Measurements from ENCODE around the gene DOCK11.
A peak's percentile ranks its signal among the peaks of the same experiment; 100 is the strongest.

Gene DOCK11

DNA sequence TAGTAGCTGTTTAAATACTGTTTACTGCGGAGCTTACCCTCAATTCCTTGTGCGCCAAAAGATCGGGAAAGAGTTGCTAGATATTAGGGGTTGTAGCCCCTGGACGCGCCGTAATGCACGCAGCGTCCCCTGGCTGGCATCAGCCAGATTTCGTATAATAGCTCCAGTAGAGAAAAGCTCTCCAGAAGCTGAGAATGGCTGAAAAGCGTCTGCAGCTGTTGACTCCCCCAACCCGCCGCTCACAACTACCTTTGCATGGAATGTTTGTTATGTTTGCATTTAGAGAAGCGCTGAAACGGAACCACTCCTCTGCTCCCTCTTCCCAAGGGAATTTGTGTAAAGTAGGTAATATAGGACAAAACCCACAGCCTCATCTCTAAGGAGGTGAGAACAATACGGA lies 3.7 kb downstream of the DOCK11 start:
- Histone ChIP-seq H3K36me3 (ENCODE audit: control insufficient read depth in 1 of 2, insufficient read depth in 2 of 2, low read length in 2 of 2) (no peaks in the 10 kb centered on the region), H3K27me3 (ENCODE audit: control insufficient read depth in 1 of 2, insufficient read depth in 2 of 2, low read length in 2 of 2) (no peaks in the 10 kb centered on the region), H3K9me3 (ENCODE audit: control insufficient read depth in 1 of 2, low read length in 2 of 2) (no peaks in the 10 kb centered on the region), H3K27ac (ENCODE audit: low read depth, low read length) (no peak overlapping the region), H3K4me3 (ENCODE audit: low read depth in 1 of 2, low read length in 2 of 2) (no peak overlapping the region), H3K4me1 (ENCODE audit: control insufficient read depth in 1 of 2, insufficient read depth in 2 of 2, low read length in 2 of 2) (no peaks in the 10 kb centered on the region), H3K9ac (ENCODE audit: low read depth in 1 of 2, low read length in 2 of 2) (no peak overlapping the region)

DNA sequence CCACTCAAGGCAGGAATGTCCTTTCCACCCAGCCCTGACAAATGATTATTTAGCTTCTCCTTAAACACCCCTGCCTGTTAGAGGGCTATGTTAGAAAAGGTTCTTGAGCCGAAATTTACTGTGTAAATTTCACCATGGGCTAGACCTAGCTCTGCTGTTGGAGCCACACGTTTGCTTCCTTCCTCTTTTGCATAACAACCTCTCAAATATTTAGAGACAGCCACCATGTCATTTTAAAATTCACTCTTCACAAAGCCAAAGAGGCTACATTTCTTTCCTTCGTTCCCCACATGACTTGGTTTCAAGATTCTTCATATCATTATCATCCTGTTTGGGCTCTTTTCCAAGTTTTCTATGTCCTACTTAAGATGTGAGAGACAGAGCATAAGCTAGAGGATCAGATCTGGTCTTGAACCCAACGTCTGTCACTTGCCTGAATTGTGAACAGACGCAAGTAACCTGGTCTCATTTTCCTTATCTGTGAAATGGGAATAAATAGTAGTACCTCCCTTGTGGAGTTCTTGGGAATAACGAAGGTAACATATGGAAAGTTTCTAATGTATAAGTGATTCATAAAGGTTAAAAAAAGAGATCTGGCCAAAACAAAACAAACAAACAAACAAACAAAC lies 6.7 kb downstream of the DOCK11 start:
- H3K9me3 ChIP-seq (ENCODE audit: control insufficient read depth in 1 of 2, low read length in 2 of 2): no peaks in the 10 kb centered on the region
- no peak overlapping the region for H3K9ac ChIP-seq (ENCODE audit: low read depth in 1 of 2, low read length in 2 of 2)
- no peak overlapping the region for H3K27ac ChIP-seq (ENCODE audit: low read depth, low read length)
- H3K27me3 ChIP-seq (ENCODE audit: control insufficient read depth in 1 of 2, insufficient read depth in 2 of 2, low read length in 2 of 2): no peaks in the 10 kb centered on the region
- no peaks in the 10 kb centered on the region for H3K4me1 ChIP-seq (ENCODE audit: control insufficient read depth in 1 of 2, insufficient read depth in 2 of 2, low read length in 2 of 2)
- H3K4me3 ChIP-seq (ENCODE audit: low read depth in 1 of 2, low read length in 2 of 2): no peak overlapping the region
- no peaks in the 10 kb centered on the region for H3K36me3 ChIP-seq (ENCODE audit: control insufficient read depth in 1 of 2, insufficient read depth in 2 of 2, low read length in 2 of 2)

DNA sequence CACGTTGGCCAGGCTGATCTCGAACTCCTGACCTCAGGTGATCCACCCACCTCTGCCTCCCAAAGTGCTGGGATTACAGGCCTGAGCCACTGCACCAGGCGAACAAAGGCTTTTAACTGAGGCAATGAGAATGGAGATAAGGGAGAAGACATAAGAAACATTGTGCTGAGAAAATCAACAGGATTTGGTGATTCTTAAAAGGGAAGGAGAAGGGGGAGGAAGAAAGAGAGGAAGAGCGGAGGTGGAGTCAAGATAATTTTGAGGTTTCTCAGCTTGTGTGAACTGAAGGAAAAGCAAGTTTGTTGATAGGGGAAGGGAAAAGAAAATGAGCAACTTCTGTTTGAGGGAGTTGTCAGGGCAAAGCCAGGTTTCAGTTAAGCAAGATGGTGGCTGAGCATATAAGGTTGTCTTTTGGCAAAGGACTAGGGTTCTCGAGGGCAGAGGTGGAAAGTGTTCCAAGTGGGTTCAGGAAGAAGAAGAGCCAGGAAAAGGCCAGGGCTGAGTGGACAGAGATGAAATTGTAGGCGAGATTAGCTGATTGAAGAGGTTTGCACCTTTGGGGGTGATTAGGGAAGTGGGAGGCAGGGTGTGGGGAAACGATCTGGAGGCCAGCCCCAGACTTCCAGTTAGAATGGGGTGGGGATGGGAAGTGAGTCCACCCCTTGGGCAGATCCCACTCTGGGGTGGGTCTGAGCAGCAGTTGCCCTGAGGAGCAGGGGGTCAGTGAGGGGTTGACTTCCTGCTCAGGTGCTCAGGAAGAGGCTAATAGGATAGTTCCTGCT lies 7.8 kb downstream of the DOCK11 start:
- peak overlapping the region in 1 of 2 donors; percentile 21 for H3K4me3 ChIP-seq (ENCODE audit: low read depth in 1 of 2, low read length in 2 of 2)
- H3K9me3 ChIP-seq (ENCODE audit: control insufficient read depth in 1 of 2, low read length in 2 of 2): no peaks in the 10 kb centered on the region
- no peaks in the 10 kb centered on the region for H3K36me3 ChIP-seq (ENCODE audit: control insufficient read depth in 1 of 2, insufficient read depth in 2 of 2, low read length in 2 of 2)
- H3K27me3 ChIP-seq (ENCODE audit: control insufficient read depth in 1 of 2, insufficient read depth in 2 of 2, low read length in 2 of 2): no peaks in the 10 kb centered on the region
- H3K27ac ChIP-seq (ENCODE audit: low read depth, low read length): no peak overlapping the region
- H3K9ac ChIP-seq (ENCODE audit: low read depth in 1 of 2, low read length in 2 of 2): no peak overlapping the region
- H3K4me1 ChIP-seq (ENCODE audit: control insufficient read depth in 1 of 2, insufficient read depth in 2 of 2, low read length in 2 of 2): no peaks in the 10 kb centered on the region

DNA sequence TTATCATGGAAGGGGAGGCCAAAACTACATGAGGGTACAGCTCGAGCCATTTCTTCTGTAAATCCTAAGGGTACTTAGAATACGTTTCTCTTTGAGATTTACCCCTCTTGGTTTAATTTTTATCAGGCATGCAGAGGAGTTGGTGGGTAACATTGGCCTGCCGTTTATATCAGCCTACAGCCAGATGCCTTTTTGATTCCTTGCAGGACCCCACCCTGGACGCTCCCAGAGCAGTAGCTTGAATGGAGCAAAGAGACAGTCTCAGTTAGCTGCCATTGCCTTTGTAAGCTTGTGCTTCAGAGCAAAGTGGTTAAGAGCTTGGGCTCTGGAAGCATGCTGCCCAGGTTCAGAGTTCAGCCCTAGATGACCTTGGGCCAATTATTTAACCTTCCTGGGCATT lies 9.0 kb downstream of the DOCK11 start:
- Histone ChIP-seq H3K36me3 (ENCODE audit: control insufficient read depth in 1 of 2, insufficient read depth in 2 of 2, low read length in 2 of 2) (no peaks in the 10 kb centered on the region), H3K4me1 (ENCODE audit: control insufficient read depth in 1 of 2, insufficient read depth in 2 of 2, low read length in 2 of 2) (no peaks in the 10 kb centered on the region), H3K9ac (ENCODE audit: low read depth in 1 of 2, low read length in 2 of 2) (no peak overlapping the region), H3K9me3 (ENCODE audit: control insufficient read depth in 1 of 2, low read length in 2 of 2) (no peaks in the 10 kb centered on the region), H3K27me3 (ENCODE audit: control insufficient read depth in 1 of 2, insufficient read depth in 2 of 2, low read length in 2 of 2) (no peaks in the 10 kb centered on the region), H3K4me3 (ENCODE audit: low read depth in 1 of 2, low read length in 2 of 2) (no peak overlapping the region), H3K27ac (ENCODE audit: low read depth, low read length) (no peak overlapping the region)

DNA sequence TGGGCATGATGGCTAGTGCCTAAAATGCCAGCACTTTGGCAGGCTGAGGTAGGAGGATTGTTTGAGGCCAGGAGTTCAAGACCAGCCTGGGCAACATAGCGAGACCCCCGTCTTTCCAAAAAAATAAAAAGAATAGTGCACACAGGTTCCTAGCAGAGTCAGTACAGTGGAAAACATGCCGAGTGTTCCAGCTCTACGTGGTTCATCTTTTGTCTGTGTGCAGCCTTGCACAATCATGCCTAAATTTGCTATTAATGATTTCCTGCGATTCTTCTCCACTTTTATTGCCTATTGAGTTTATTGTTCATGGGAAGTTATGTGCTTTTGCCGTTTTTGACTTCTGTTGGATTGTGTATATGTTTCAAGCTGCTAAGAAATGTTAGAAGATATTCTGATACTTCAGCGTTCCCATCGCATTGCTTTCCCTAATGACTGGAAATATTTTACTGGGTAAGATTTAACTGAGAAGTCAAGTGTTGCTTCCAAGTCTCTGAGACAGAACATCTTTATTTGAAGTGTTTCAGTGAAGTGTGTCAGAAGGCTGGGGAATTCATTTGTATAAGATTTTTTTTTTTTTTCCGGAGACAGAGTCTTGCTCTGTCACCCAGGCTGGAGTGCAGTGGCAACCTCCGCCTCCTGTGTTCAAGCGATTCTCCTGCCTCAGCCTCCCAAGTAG lies 11.3 kb downstream of the DOCK11 start:
- no peak overlapping the region for H3K9ac ChIP-seq (ENCODE audit: low read depth in 1 of 2, low read length in 2 of 2)
- no peak overlapping the region for H3K4me3 ChIP-seq (ENCODE audit: low read depth in 1 of 2, low read length in 2 of 2)
- H3K36me3 ChIP-seq (ENCODE audit: control insufficient read depth in 1 of 2, insufficient read depth in 2 of 2, low read length in 2 of 2): no peaks in the 10 kb centered on the region
- H3K4me1 ChIP-seq (ENCODE audit: control insufficient read depth in 1 of 2, insufficient read depth in 2 of 2, low read length in 2 of 2): no peaks in the 10 kb centered on the region
- H3K27me3 ChIP-seq (ENCODE audit: control insufficient read depth in 1 of 2, insufficient read depth in 2 of 2, low read length in 2 of 2): no peaks in the 10 kb centered on the region
- H3K27ac ChIP-seq (ENCODE audit: low read depth, low read length): no peak overlapping the region
- H3K9me3 ChIP-seq (ENCODE audit: control insufficient read depth in 1 of 2, low read length in 2 of 2): no peaks in the 10 kb centered on the region

DNA sequence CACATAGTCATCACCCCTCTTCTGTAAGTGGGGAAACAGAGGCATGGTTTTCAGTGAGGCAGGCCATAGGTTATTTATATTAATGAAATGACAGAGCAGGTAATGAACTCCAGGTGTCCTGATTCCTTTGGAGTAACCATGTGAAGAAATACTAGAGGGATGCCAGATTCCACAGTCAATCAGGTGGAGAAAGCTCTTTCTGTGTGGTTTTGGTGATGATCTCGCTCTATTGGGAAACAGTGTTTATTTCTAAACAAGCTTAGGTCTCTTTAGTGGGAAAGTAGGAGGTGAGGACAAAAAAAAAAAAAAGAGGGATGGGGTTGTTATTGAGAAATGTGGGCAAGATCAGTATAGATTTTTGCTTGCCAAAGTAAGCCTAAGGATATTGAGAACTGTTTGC lies 12.2 kb downstream of the DOCK11 start:
- Histone ChIP-seq H3K36me3 (ENCODE audit: control insufficient read depth in 1 of 2, insufficient read depth in 2 of 2, low read length in 2 of 2) (no peaks in the 10 kb centered on the region), H3K4me1 (ENCODE audit: control insufficient read depth in 1 of 2, insufficient read depth in 2 of 2, low read length in 2 of 2) (no peaks in the 10 kb centered on the region), H3K4me3 (ENCODE audit: low read depth in 1 of 2, low read length in 2 of 2) (no peak overlapping the region), H3K9me3 (ENCODE audit: control insufficient read depth in 1 of 2, low read length in 2 of 2) (no peaks in the 10 kb centered on the region), H3K9ac (ENCODE audit: low read depth in 1 of 2, low read length in 2 of 2) (no peak overlapping the region), H3K27me3 (ENCODE audit: control insufficient read depth in 1 of 2, insufficient read depth in 2 of 2, low read length in 2 of 2) (no peaks in the 10 kb centered on the region), H3K27ac (ENCODE audit: low read depth, low read length) (no peak overlapping the region)

DNA sequence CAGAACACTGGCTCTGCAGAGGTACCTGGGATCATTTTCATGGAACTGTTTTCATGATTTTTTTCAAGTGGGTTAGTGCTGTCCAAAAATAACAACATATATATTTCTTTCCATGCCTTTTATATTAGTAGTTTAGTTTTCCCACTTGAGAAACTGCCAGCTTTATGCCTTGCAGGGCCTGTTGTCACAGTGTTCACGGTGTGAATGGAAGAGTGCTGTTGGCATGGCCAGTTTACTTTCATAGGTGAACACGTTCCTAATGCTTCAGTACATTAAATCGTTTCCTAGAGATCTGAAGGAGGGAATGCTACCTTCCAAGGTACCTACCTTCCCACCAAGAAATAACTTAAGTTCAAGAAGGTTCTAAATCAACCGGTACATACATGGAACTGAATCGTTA lies 12.6 kb downstream of the DOCK11 start:
- H3K4me3 ChIP-seq (ENCODE audit: low read depth in 1 of 2, low read length in 2 of 2): no peak overlapping the region
- no peak overlapping the region for H3K27ac ChIP-seq (ENCODE audit: low read depth, low read length)
- no peaks in the 10 kb centered on the region for H3K4me1 ChIP-seq (ENCODE audit: control insufficient read depth in 1 of 2, insufficient read depth in 2 of 2, low read length in 2 of 2)
- no peak overlapping the region for H3K9ac ChIP-seq (ENCODE audit: low read depth in 1 of 2, low read length in 2 of 2)
- H3K36me3 ChIP-seq (ENCODE audit: control insufficient read depth in 1 of 2, insufficient read depth in 2 of 2, low read length in 2 of 2): no peaks in the 10 kb centered on the region
- no peaks in the 10 kb centered on the region for H3K9me3 ChIP-seq (ENCODE audit: control insufficient read depth in 1 of 2, low read length in 2 of 2)
- no peaks in the 10 kb centered on the region for H3K27me3 ChIP-seq (ENCODE audit: control insufficient read depth in 1 of 2, insufficient read depth in 2 of 2, low read length in 2 of 2)

DNA sequence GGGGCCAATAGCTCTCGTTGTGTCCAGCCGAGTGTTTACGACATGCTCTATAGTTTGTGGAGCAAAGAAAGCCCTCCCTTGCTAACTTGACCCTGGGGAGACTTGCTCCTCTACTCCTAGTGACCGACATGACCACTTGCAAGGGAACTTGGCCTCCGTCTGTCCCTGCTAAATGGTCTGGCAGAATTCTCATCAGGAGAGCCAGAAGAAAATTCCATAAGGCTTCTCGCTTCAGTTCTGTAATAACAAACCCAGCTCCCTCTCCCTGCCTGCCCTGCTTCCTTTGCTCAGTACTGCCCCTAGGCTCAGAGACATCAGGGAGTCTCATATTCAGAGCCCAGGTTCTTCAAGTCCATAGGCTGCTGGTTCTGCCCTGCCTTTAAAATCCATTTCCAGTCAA lies 13.0 kb downstream of the DOCK11 start:
- no peak overlapping the region for H3K27ac ChIP-seq (ENCODE audit: low read depth, low read length)
- H3K36me3 ChIP-seq (ENCODE audit: control insufficient read depth in 1 of 2, insufficient read depth in 2 of 2, low read length in 2 of 2): no peaks in the 10 kb centered on the region
- no peak overlapping the region for H3K9ac ChIP-seq (ENCODE audit: low read depth in 1 of 2, low read length in 2 of 2)
- no peak overlapping the region for H3K4me3 ChIP-seq (ENCODE audit: low read depth in 1 of 2, low read length in 2 of 2)
- no peaks in the 10 kb centered on the region for H3K9me3 ChIP-seq (ENCODE audit: control insufficient read depth in 1 of 2, low read length in 2 of 2)
- H3K4me1 ChIP-seq (ENCODE audit: control insufficient read depth in 1 of 2, insufficient read depth in 2 of 2, low read length in 2 of 2): no peaks in the 10 kb centered on the region
- no peaks in the 10 kb centered on the region for H3K27me3 ChIP-seq (ENCODE audit: control insufficient read depth in 1 of 2, insufficient read depth in 2 of 2, low read length in 2 of 2)

DNA sequence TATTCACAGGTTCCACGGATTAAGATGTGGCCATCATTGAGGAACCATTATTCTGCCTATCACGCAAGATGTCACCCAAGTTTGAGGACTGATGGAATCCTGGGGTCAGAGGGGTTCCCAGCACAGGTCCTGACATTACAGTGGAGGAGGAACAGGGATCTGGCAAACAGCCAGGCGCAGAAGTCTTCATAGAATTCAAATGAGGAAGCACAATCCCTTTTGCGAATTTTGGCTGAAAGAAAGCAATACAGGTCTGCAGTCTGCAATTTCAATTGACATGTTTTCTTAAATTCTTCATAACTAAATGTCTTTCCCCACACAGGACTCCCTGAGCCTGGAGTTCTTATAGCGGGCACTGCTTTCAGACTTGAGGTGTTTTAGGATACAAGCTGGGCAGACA lies 14.5 kb downstream of the DOCK11 start:
- no peak overlapping the region for H3K4me3 ChIP-seq (ENCODE audit: low read depth in 1 of 2, low read length in 2 of 2)
- no peak overlapping the region for H3K27ac ChIP-seq (ENCODE audit: low read depth, low read length)
- no peaks in the 10 kb centered on the region for H3K9me3 ChIP-seq (ENCODE audit: control insufficient read depth in 1 of 2, low read length in 2 of 2)
- no peak overlapping the region for H3K9ac ChIP-seq (ENCODE audit: low read depth in 1 of 2, low read length in 2 of 2)
- H3K4me1 ChIP-seq (ENCODE audit: control insufficient read depth in 1 of 2, insufficient read depth in 2 of 2, low read length in 2 of 2): no peaks in the 10 kb centered on the region
- H3K36me3 ChIP-seq (ENCODE audit: control insufficient read depth in 1 of 2, insufficient read depth in 2 of 2, low read length in 2 of 2): no peaks in the 10 kb centered on the region
- H3K27me3 ChIP-seq (ENCODE audit: control insufficient read depth in 1 of 2, insufficient read depth in 2 of 2, low read length in 2 of 2): no peaks in the 10 kb centered on the region

DNA sequence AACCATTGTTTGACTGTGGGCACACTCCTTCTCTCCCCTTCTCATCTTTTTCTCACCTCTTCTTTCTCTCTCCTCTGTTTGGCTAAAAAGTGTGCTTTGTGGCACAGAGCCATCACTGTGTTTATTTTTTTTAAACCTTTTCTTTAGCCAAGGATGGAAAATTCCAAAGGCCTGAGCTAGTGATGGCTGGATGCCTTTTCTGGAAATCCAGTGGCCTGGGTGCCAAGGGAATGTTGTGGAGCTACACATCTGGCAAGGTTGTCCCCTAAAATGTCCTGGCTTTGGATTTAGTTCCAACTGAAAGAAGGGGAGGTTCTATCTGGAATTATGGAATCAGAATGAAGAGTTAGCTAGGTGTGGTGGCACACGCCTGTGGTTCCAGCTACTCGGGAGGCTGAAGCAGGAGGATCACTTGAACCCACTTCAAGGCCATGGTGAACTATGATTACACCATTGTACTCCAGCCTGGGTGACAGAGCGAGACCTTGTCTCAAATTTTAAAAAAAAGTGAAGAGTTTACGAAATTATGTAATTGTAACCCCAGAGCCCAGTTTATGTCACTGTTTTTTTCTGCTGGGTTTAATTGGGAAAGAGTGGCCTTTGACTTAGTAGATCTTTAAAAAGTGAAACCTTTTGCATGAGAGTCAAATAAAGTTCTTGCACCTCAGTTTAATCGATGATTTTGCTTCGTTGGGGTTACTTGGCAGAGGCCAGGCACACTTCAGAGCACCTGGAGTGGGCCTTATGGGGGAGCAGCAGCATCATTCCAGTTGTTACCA lies 17.7 kb downstream of the DOCK11 start:
- H3K27ac ChIP-seq (ENCODE audit: low read depth, low read length): no peak overlapping the region
- no peak overlapping the region for H3K9ac ChIP-seq (ENCODE audit: low read depth in 1 of 2, low read length in 2 of 2)
- no peaks in the 10 kb centered on the region for H3K36me3 ChIP-seq (ENCODE audit: control insufficient read depth in 1 of 2, insufficient read depth in 2 of 2, low read length in 2 of 2)
- no peak overlapping the region for H3K4me3 ChIP-seq (ENCODE audit: low read depth in 1 of 2, low read length in 2 of 2)
- H3K27me3 ChIP-seq (ENCODE audit: control insufficient read depth in 1 of 2, insufficient read depth in 2 of 2, low read length in 2 of 2): no peaks in the 10 kb centered on the region
- no peaks in the 10 kb centered on the region for H3K4me1 ChIP-seq (ENCODE audit: control insufficient read depth in 1 of 2, insufficient read depth in 2 of 2, low read length in 2 of 2)
- H3K9me3 ChIP-seq (ENCODE audit: control insufficient read depth in 1 of 2, low read length in 2 of 2): no peaks in the 10 kb centered on the region
